Measurements from ENCODE around the gene FOXR1. TPM values are rescaled to one million over a fixed set of nuclear protein-coding genes. Genes with fewer than 3 reads are reported as not detected.

The FOXR1 gene
- total RNA-seq, 1 donor, result not detected

GRCh38 chr11:118923721-118924587, 47.6 kb upstream of the FOXR1 start:
- Histone ChIP-seq H3K9me3 (ENCODE audit: low read depth, low read length) (no peaks in the 10 kb centered on the region), H3K4me1 (ENCODE audit: insufficient read depth, low read length) (peaks cover 64% of the 10 kb centered on the region), H3K4me2 (ENCODE audit: insufficient read depth, low read length) (peak overlapping the region; percentile 97), H3K27ac (ENCODE audit: low read depth, low read length) (peak overlapping the region; percentile 92), H3K27me3 (ENCODE audit: insufficient read depth, low read length) (no peaks in the 10 kb centered on the region), H3K36me3 (ENCODE audit: insufficient read depth, low read length) (no peaks in the 10 kb centered on the region), H3K79me2 (ENCODE audit: insufficient read depth, low read length) (peaks cover 64% of the 10 kb centered on the region), H2AFZ (ENCODE audit: low read length) (no peak overlapping the region), H3K4me3 (ENCODE audit: insufficient read depth, low read length) (peak overlapping the region; percentile 99), H4K20me1 (ENCODE audit: insufficient read depth, low read length) (peaks cover 52% of the 10 kb centered on the region)
- TF ChIP-seq CTCF (IDR thresholded peaks at IDR 0.05; ENCODE audit: extremely low read depth, low read depth, low read length), result no peak
- peak; percentile 90 for DNase-seq (ENCODE audit: insufficient read length, low spot score, missing footprints)

GRCh38 chr11:118924591-118925585, 46.7 kb upstream of the FOXR1 start:
- DNase-seq (ENCODE audit: insufficient read length, low spot score, missing footprints), result peak; percentile 97
- H3K27ac ChIP-seq (ENCODE audit: low read depth, low read length), result peak overlapping the region; percentile 92
- H3K9me3 ChIP-seq (ENCODE audit: low read depth, low read length), result no peaks in the 10 kb centered on the region
- H3K4me1 ChIP-seq (ENCODE audit: insufficient read depth, low read length), result peaks cover 59% of the 10 kb centered on the region
- H3K4me3 ChIP-seq (ENCODE audit: insufficient read depth, low read length), result peak overlapping the region; percentile 99
- H3K79me2 ChIP-seq (ENCODE audit: insufficient read depth, low read length), result peaks cover 55% of the 10 kb centered on the region
- peak overlapping the region; percentile 97 for H3K4me2 ChIP-seq (ENCODE audit: insufficient read depth, low read length)
- no peaks in the 10 kb centered on the region for H3K27me3 ChIP-seq (ENCODE audit: insufficient read depth, low read length)
- TF ChIP-seq CTCF (IDR thresholded peaks at IDR 0.05; ENCODE audit: extremely low read depth, low read depth, low read length), result no peak
- no peak overlapping the region for H2AFZ ChIP-seq (ENCODE audit: low read length)
- no peaks in the 10 kb centered on the region for H3K36me3 ChIP-seq (ENCODE audit: insufficient read depth, low read length)
- H4K20me1 ChIP-seq (ENCODE audit: insufficient read depth, low read length), result peaks cover 50% of the 10 kb centered on the region

GRCh38 chr11:118927554-118928100, 43.9 kb upstream of the FOXR1 start:
- H3K4me2 ChIP-seq (ENCODE audit: insufficient read depth, low read length), result peak overlapping the region; percentile 80
- no peak for TF ChIP-seq CTCF (IDR thresholded peaks at IDR 0.05; ENCODE audit: extremely low read depth, low read depth, low read length)
- H3K4me1 ChIP-seq (ENCODE audit: insufficient read depth, low read length), result peaks cover 39% of the 10 kb centered on the region
- no peaks in the 10 kb centered on the region for H3K9me3 ChIP-seq (ENCODE audit: low read depth, low read length)
- H2AFZ ChIP-seq (ENCODE audit: low read length), result no peak overlapping the region
- H3K27me3 ChIP-seq (ENCODE audit: insufficient read depth, low read length), result peaks cover 8% of the 10 kb centered on the region
- peaks cover 24% of the 10 kb centered on the region for H4K20me1 ChIP-seq (ENCODE audit: insufficient read depth, low read length)
- H3K27ac ChIP-seq (ENCODE audit: low read depth, low read length), result no peak overlapping the region
- H3K79me2 ChIP-seq (ENCODE audit: insufficient read depth, low read length), result peaks cover 28% of the 10 kb centered on the region
- no peaks in the 10 kb centered on the region for H3K36me3 ChIP-seq (ENCODE audit: insufficient read depth, low read length)
- peak; percentile 68 for DNase-seq (ENCODE audit: insufficient read length, low spot score, missing footprints)
- H3K4me3 ChIP-seq (ENCODE audit: insufficient read depth, low read length), result peak overlapping the region; percentile 71

Measured in osteoblast (primary cell).